SJCRH30 (cell line): Measurements from ENCODE around the gene SDR42E1. TPM values are rescaled to one million over a fixed set of nuclear protein-coding genes. Genes with fewer than 3 reads are reported as not detected.

Experiments used
- DNase-seq, 2 experiments: peaks; one replicate each; pipeline ENCODE4 v3.0.0-alpha.2; 2015 to 2020
- H3K27ac ChIP-seq: fragments of 250-450 bp; sonication (Bioruptor Pico); 2 replicates; pipeline ENCODE4 v1.5.1; 2020; ENCODE audit warnings: mild to moderate bottlenecking, moderate library complexity
- H3K27me3 ChIP-seq: fragments of 250-450 bp; sonication (Bioruptor Pico); 2 replicates; pipeline ENCODE4 v1.5.1; 2020; ENCODE audit warnings: mild to moderate bottlenecking, moderate library complexity
- H3K36me3 ChIP-seq: fragments of 250-450 bp; sonication (Bioruptor Pico); 2 replicates; pipeline ENCODE4 v1.5.1; 2020; ENCODE audit warnings: mild to moderate bottlenecking, moderate library complexity
- H3K4me1 ChIP-seq: fragments of 250-450 bp; sonication (Bioruptor Pico); 2 replicates; pipeline ENCODE4 v1.5.1; 2020; ENCODE audit warnings: mild to moderate bottlenecking, moderate library complexity
- H3K4me3 ChIP-seq: fragments of 250-450 bp; sonication (Bioruptor Pico); 2 replicates; pipeline ENCODE4 v1.5.1; 2020; ENCODE audit warnings: mild to moderate bottlenecking, moderate library complexity
- H3K9me3 ChIP-seq: fragments of 250-450 bp; sonication (Bioruptor Pico); replicated peaks from 2 replicates; pipeline ENCODE4 v1.5.1; 2020; ENCODE audit warnings: mild to moderate bottlenecking, moderate library complexity
- total RNA-seq: library from RNA; depleted of rRNA; stranded (reverse); fragments of >200 nt; shearing (Covaris generic); gene quantifications from 2 replicates; pipeline ENCODE4 v1.2.3, GENCODE V29; 2014; rRNA removed

The SDR42E1 gene
- total RNA-seq, 1 experiment from 2014 or later = 0.47 TPM

- 0 out of 2 replicates have a peak, but pooled peaks cover 6% of the 10 kb centered on the region for H3K9me3 ChIP-seq
Observed at GRCh38 chr16:81951564-81951963, 59.7 kb downstream of the SDR42E1 start.

GRCh38 chr16:81946206-81946605 is 65.1 kb downstream of the SDR42E1 start:
- Histone ChIP-seq H3K4me3 (no peak overlapping the region), H3K4me1 (no peaks in the 10 kb centered on the region), H3K27me3 (no peaks in the 10 kb centered on the region), H3K9me3 (no peaks in the 10 kb centered on the region), H3K27ac (no peak overlapping the region), H3K36me3 (no peaks in the 10 kb centered on the region)
- no peak for DNase-seq

More at GRCh38 chr16:81951564-81951963, 59.7 kb downstream of the SDR42E1 start:
- H3K4me3 ChIP-seq = no peak overlapping the region
- H3K27ac ChIP-seq = no peak overlapping the region
- H3K36me3 ChIP-seq = no peaks in the 10 kb centered on the region
- H3K27me3 ChIP-seq = no peaks in the 10 kb centered on the region
- H3K4me1 ChIP-seq = no peaks in the 10 kb centered on the region
- DNase-seq = no peak

GRCh38 chr16:81945665-81946064 is 65.6 kb downstream of the SDR42E1 start:
- no peak overlapping the region for H3K4me3 ChIP-seq
- DNase-seq = no peak
- H3K9me3 ChIP-seq = no peaks in the 10 kb centered on the region
- H3K27ac ChIP-seq = no peak overlapping the region
- no peaks in the 10 kb centered on the region for H3K27me3 ChIP-seq
- H3K4me1 ChIP-seq = no peaks in the 10 kb centered on the region
- H3K36me3 ChIP-seq = no peaks in the 10 kb centered on the region

- no peak overlapping the region for H3K4me3 ChIP-seq
- no peaks in the 10 kb centered on the region for H3K4me1 ChIP-seq
- H3K9me3 ChIP-seq = no peaks in the 10 kb centered on the region
- no peaks in the 10 kb centered on the region for H3K27me3 ChIP-seq
- H3K36me3 ChIP-seq = no peaks in the 10 kb centered on the region
- DNase-seq = no peak
- no peak overlapping the region for H3K27ac ChIP-seq
Observed at GRCh38 chr16:81942007-81942601, 69.2 kb downstream of the SDR42E1 start.

GRCh38 chr16:81940781-81941560 is 70.3 kb downstream of the SDR42E1 start:
- Histone ChIP-seq H3K4me1 (no peaks in the 10 kb centered on the region), H3K9me3 (no peaks in the 10 kb centered on the region), H3K36me3 (no peaks in the 10 kb centered on the region), H3K4me3 (no peak overlapping the region), H3K27ac (no peak overlapping the region), H3K27me3 (no peaks in the 10 kb centered on the region)
- peak in 1 of 2 experiments; percentile 16 for DNase-seq

- Histone ChIP-seq H3K27me3 (no peaks in the 10 kb centered on the region), H3K4me1 (no peaks in the 10 kb centered on the region), H3K36me3 (no peaks in the 10 kb centered on the region), H3K4me3 (no peak overlapping the region), H3K9me3 (no peaks in the 10 kb centered on the region), H3K27ac (no peak overlapping the region)
- no peak for DNase-seq
Observed at GRCh38 chr16:81939164-81940056, 71.9 kb downstream of the SDR42E1 start.

Other genes with a start within 250 kb of the SDR42E1 start
- gene PLCG2, start 232.2 kb downstream of the SDR42E1 start, total RNA-seq = 0.45 and 0.68 TPM in 2 replicates
- not detected in 2 replicates for gene HSD17B2, start 23.8 kb upstream of the SDR42E1 start, total RNA-seq
- 31.0 and 35.5 TPM in 2 replicates for gene MPHOSPH6, start 158.8 kb upstream of the SDR42E1 start, total RNA-seq